ENCODE data around the gene FILIP1L. TPM values are rescaled to one million over a fixed set of nuclear protein-coding genes. Genes with fewer than 3 reads are reported as not detected.

FILIP1L gene
- total and polyA plus RNA-seq, 11 donors: 18.2 to 120 (median 77.3) TPM

DNA sequence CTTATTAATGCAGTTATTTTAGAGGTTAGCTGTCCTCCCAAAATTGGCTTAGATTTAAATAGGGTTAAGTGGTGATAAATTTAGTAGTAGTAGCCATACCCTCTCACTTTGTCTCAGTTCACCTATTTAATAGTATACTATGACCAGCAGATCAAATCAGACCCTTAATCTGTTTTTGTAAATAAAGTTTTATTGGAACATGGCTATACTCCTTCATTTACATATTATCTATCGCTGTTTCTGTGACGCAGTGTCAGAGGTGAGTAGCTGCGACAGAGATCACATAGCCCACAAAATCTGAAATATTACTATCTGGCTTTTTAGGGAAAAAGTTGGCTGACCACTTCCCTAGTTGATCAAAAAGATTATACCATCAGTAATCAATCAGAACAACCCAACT lies 113.2 kb downstream of the FILIP1L start:
- no peak overlapping the region for H3K27ac ChIP-seq
- H3K36me3 ChIP-seq: no peaks in the 10 kb centered on the region
- no peak overlapping the region for H3K4me3 ChIP-seq
- no peak for ATAC-seq
- TF ChIP-seq POLR2A (IDR thresholded peaks at IDR 0.05) (no peak), CTCF (IDR thresholded peaks at IDR 0.05) (no peak)
- DNase-seq: no peak
- no peaks in the 10 kb centered on the region for H3K27me3 ChIP-seq
- intact Hi-C loops (cut with DNase I): loop anchor here in 5 of 10 donors (5.0 to 10.0 kb wide), 5 partner anchors 56 to 156 kb away; no protein-coding TSS in a partner anchor
- H3K9me3 ChIP-seq: peaks cover 0 to 6% (median 0%) of the 10 kb centered on the region in 12 donors
- H3K4me1 ChIP-seq: peaks cover 6 to 36% (median 18%) of the 10 kb centered on the region in 12 donors
- WGBS, 4 donors: 96 to 99% (median 97%) methylated on average over 3 of the region's 3 CpGs

GRCh38 chr3:99999536-99999935 lies 114.8 kb downstream of the FILIP1L start:
- Histone ChIP-seq H3K36me3 (no peaks in the 10 kb centered on the region), H3K4me1 (peaks cover 0 to 23% (median 6%) of the 10 kb centered on the region in 12 donors), H3K27ac (no peak overlapping the region), H3K9me3 (peaks cover 0 to 12% (median 0%) of the 10 kb centered on the region in 12 donors), H3K4me3 (no peak overlapping the region), H3K27me3 (no peaks in the 10 kb centered on the region)
- ATAC-seq (no peak), DNase-seq (no peak)
- intact Hi-C loops (cut with DNase I): no loop called here
- 97 to 99% (median 99%) methylated on average over 2 of the region's 2 CpGs for WGBS, 4 donors
- TF ChIP-seq POLR2A (IDR thresholded peaks at IDR 0.05): no peak
- no peak for TF ChIP-seq CTCF (IDR thresholded peaks at IDR 0.05)

DNA sequence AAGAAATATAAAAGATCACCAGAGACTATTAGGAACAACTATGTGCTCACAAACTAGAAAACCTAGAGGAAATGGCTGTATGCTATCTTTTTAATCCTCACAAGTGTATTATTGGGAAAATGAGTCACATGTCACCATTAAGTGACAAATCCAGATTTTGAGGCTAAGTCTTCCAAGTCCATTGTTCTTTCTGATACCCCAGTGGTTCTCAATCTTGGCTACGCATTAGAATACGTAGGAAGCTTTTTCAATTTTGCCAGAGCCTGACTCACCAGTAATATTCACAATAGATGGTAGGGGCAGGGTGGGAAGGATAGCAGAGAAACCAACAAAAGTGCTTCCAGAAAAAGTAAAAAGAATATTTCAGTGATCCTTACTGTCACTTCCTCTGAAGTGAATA lies 117.0 kb downstream of the FILIP1L start:
- Histone ChIP-seq H3K27ac (no peak overlapping the region), H3K9me3 (peaks cover 0 to 13% (median 0%) of the 10 kb centered on the region in 12 donors), H3K4me3 (no peak overlapping the region), H3K4me1 (peaks cover 0 to 1% (median 0%) of the 10 kb centered on the region in 12 donors), H3K27me3 (no peaks in the 10 kb centered on the region), H3K36me3 (no peaks in the 10 kb centered on the region)
- TF ChIP-seq CTCF (IDR thresholded peaks at IDR 0.05) (no peak), POLR2A (IDR thresholded peaks at IDR 0.05) (no peak)
- peak in 1 of 4 donors; percentile 65 for ATAC-seq
- WGBS, 4 donors: 64 to 81% (median 73%) methylated on average over 2 of the region's 2 CpGs
- intact Hi-C loops (cut with DNase I): no loop called here
- no peak for DNase-seq

DNA sequence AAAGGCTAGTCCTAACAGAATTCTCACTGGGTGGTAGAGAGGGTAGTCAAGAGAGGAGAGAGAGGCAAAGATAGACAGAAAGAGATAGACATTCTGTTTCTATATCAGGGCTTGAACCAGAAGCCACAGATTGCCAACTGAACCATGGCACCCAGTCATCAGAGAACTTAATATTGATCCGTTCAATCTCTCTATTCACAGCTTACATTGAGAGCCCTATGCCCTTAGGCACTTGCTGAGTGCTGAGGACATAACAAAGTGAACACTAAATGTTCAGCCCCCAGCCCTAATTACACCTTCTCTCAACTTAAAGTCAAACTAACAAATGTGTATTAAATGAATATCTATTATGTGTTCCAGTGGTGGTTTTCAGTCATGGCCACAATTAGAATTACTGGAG lies 124.1 kb downstream of the FILIP1L start:
- TF ChIP-seq POLR2A (IDR thresholded peaks at IDR 0.05): no peak
- TF ChIP-seq CTCF (IDR thresholded peaks at IDR 0.05): no peak
- ATAC-seq: no peak
- intact Hi-C loops (cut with DNase I): no loop called here
- Histone ChIP-seq H3K9me3 (peaks cover 0 to 9% (median 0%) of the 10 kb centered on the region in 12 donors), H3K4me1 (no peaks in the 10 kb centered on the region), H3K36me3 (no peaks in the 10 kb centered on the region), H3K27ac (no peak overlapping the region), H3K27me3 (no peaks in the 10 kb centered on the region), H3K4me3 (no peak overlapping the region)
- WGBS, 4 donors: 91 to 98% (median 97%) methylated on average over 1 of the region's 1 CpG
- DNase-seq: no peak

Measured in heart left ventricle (tissue), 16 donors.